NOMO-1 (cell line): ENCODE data around the gene TRPC4AP.
A peak's percentile ranks its signal among the peaks of the same experiment; 100 is the strongest.

Source experiments
- DNase-seq, 2 experiments: peaks; one replicate each; lab custom pipeline; 2025; ENCODE audit not compliant: unreplicated experiment in 2 of 2; lab: John Stamatoyannopoulos, UW

Gene TRPC4AP

GRCh38 chr20:35092524-35093266 is at the start of gene TRPC4AP:
Gene TRPC4AP, minus strand, starts transcription at chr20:35092807. Its CDS starts 26 bp downstream, at chr20:35092781.
- DNase-seq, result peak; percentile 82 to 92

GRCh38 chr20:35135867-35136586 is 43.4 kb upstream of the TRPC4AP start:
- DNase-seq, result no peak

GRCh38 chr20:35134880-35135279 is 42.3 kb upstream of the TRPC4AP start:
- no peak for DNase-seq

GRCh38 chr20:35134472-35134871 is 41.9 kb upstream of the TRPC4AP start:
- no peak for DNase-seq

- DNase-seq, result no peak
These were observed 41.1 kb upstream of the TRPC4AP start for GRCh38 chr20:35133735-35134134.

- no peak for DNase-seq
These were observed 40.4 kb upstream of the TRPC4AP start for GRCh38 chr20:35133031-35133430.

- no peak for DNase-seq
These were observed 39.3 kb upstream of the TRPC4AP start for GRCh38 chr20:35131934-35132333.

GRCh38 chr20:35129647-35130069 is 37.1 kb upstream of the TRPC4AP start:
- DNase-seq, result peak in 1 of 2 experiments; percentile 55

- DNase-seq, result no peak
These were observed 33.1 kb upstream of the TRPC4AP start for GRCh38 chr20:35125753-35126152.

- no peak for DNase-seq
These were observed 30.3 kb upstream of the TRPC4AP start for GRCh38 chr20:35122756-35123405.

GRCh38 chr20:35121186-35121585 is 28.6 kb upstream of the TRPC4AP start:
- no peak for DNase-seq

GRCh38 chr20:35120012-35120701 is 27.6 kb upstream of the TRPC4AP start:
- DNase-seq, result peak; percentile 85 to 94

- no peak for DNase-seq
These were observed 25.0 kb upstream of the TRPC4AP start for GRCh38 chr20:35117629-35118028.

GRCh38 chr20:35117196-35117595 is 24.6 kb upstream of the TRPC4AP start:
- no peak for DNase-seq

- no peak for DNase-seq
These were observed 23.7 kb upstream of the TRPC4AP start for GRCh38 chr20:35116258-35116657.

- no peak for DNase-seq
These were observed 23.0 kb upstream of the TRPC4AP start for GRCh38 chr20:35115606-35116005.

- peak in 1 of 2 experiments; percentile 64 for DNase-seq
These were observed 19.7 kb upstream of the TRPC4AP start for GRCh38 chr20:35112276-35112675.

- DNase-seq, result peak in 1 of 2 experiments; percentile 14
These were observed 18.7 kb upstream of the TRPC4AP start for GRCh38 chr20:35111141-35111888.

GRCh38 chr20:35108921-35109320 is 16.3 kb upstream of the TRPC4AP start:
- no peak for DNase-seq

GRCh38 chr20:35106827-35107380 is 14.3 kb upstream of the TRPC4AP start:
- no peak for DNase-seq
